ENCODE results near the gene RAVER1. TPM values are rescaled to one million over a fixed set of nuclear protein-coding genes. Genes with fewer than 3 reads are reported as not detected.

Gene RAVER1
- total RNA-seq, 4 donors from 2014 or later = 15.6 to 33.2 (median 21.8) TPM

GRCh38 chr19:10295305-10295846, 38.0 kb downstream of the RAVER1 start:
- no peaks in the 10 kb centered on the region for H3K9me3 ChIP-seq
- TF ChIP-seq, protein P1, sequence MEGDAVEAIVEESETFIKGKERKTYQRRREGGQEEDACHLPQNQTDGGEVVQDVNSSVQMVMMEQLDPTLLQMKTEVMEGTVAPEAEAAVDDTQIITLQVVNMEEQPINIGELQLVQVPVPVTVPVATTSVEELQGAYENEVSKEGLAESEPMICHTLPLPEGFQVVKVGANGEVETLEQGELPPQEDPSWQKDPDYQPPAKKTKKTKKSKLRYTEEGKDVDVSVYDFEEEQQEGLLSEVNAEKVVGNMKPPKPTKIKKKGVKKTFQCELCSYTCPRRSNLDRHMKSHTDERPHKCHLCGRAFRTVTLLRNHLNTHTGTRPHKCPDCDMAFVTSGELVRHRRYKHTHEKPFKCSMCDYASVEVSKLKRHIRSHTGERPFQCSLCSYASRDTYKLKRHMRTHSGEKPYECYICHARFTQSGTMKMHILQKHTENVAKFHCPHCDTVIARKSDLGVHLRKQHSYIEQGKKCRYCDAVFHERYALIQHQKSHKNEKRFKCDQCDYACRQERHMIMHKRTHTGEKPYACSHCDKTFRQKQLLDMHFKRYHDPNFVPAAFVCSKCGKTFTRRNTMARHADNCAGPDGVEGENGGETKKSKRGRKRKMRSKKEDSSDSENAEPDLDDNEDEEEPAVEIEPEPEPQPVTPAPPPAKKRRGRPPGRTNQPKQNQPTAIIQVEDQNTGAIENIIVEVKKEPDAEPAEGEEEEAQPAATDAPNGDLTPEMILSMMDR (IDR thresholded peaks at IDR 0.05) = no peak
- TF ChIP-seq EP300 (IDR thresholded peaks at IDR 0.05) = no peak
- no peak for TF ChIP-seq POLR2A (IDR thresholded peaks at IDR 0.05)
- no peak for TF ChIP-seq POLR2AphosphoS5 (IDR thresholded peaks at IDR 0.05)
- ATAC-seq = no peak
- no peak overlapping the region for H3K27ac ChIP-seq
- H3K4me3 ChIP-seq = peak overlapping the region in 1 of 2 donors; percentile 32
- WGBS, 2 donors (ENCODE audit: low coverage in 1 of 2) = 0% methylated on average over 1 to 6 of the region's 48 CpGs
- peaks cover 0 to 61% (median 32%) of the 10 kb centered on the region in 3 donors for H3K4me1 ChIP-seq
- H3K36me3 ChIP-seq = no peaks in the 10 kb centered on the region
- peaks cover 99% of the 10 kb centered on the region for H3K27me3 ChIP-seq

GRCh38 chr19:10294368-10294697, 39.0 kb downstream of the RAVER1 start:
- peaks cover 0 to 72% (median 42%) of the 10 kb centered on the region in 3 donors for H3K4me1 ChIP-seq
- TF ChIP-seq, protein P1 (IDR thresholded peaks at IDR 0.05) = no peak
- TF ChIP-seq POLR2AphosphoS5 (IDR thresholded peaks at IDR 0.05) = no peak
- no peak for TF ChIP-seq EP300 (IDR thresholded peaks at IDR 0.05)
- no peak for TF ChIP-seq POLR2A (IDR thresholded peaks at IDR 0.05)
- peaks cover 99% of the 10 kb centered on the region for H3K27me3 ChIP-seq
- H3K27ac ChIP-seq = no peak overlapping the region
- no peaks in the 10 kb centered on the region for H3K36me3 ChIP-seq
- 0% methylated on average over 2 of the region's 25 CpGs; no CpG with 5 or more reads in 1 of the 2 donors for WGBS, 2 donors (ENCODE audit: low coverage in 1 of 2)
- no peak overlapping the region for H3K4me3 ChIP-seq
- ATAC-seq = no peak
- H3K9me3 ChIP-seq = no peaks in the 10 kb centered on the region

GRCh38 chr19:10293637-10294367, 39.5 kb downstream of the RAVER1 start:
- TF ChIP-seq POLR2A (IDR thresholded peaks at IDR 0.05) = no peak
- TF ChIP-seq EP300 (IDR thresholded peaks at IDR 0.05) = no peak
- TF ChIP-seq POLR2AphosphoS5 (IDR thresholded peaks at IDR 0.05) = no peak
- TF ChIP-seq, protein P1 (IDR thresholded peaks at IDR 0.05) = no peak
- Histone ChIP-seq H3K27me3 (peaks cover 100% of the 10 kb centered on the region), H3K4me3 (no peak overlapping the region), H3K36me3 (no peaks in the 10 kb centered on the region), H3K9me3 (no peaks in the 10 kb centered on the region), H3K4me1 (peaks cover 0 to 77% (median 48%) of the 10 kb centered on the region in 3 donors), H3K27ac (no peak overlapping the region)
- ATAC-seq = no peak
- WGBS, 2 donors (ENCODE audit: low coverage in 1 of 2) = 13% methylated on average over 3 of the region's 49 CpGs; no CpG with 5 or more reads in 1 of the 2 donors

DNA sequence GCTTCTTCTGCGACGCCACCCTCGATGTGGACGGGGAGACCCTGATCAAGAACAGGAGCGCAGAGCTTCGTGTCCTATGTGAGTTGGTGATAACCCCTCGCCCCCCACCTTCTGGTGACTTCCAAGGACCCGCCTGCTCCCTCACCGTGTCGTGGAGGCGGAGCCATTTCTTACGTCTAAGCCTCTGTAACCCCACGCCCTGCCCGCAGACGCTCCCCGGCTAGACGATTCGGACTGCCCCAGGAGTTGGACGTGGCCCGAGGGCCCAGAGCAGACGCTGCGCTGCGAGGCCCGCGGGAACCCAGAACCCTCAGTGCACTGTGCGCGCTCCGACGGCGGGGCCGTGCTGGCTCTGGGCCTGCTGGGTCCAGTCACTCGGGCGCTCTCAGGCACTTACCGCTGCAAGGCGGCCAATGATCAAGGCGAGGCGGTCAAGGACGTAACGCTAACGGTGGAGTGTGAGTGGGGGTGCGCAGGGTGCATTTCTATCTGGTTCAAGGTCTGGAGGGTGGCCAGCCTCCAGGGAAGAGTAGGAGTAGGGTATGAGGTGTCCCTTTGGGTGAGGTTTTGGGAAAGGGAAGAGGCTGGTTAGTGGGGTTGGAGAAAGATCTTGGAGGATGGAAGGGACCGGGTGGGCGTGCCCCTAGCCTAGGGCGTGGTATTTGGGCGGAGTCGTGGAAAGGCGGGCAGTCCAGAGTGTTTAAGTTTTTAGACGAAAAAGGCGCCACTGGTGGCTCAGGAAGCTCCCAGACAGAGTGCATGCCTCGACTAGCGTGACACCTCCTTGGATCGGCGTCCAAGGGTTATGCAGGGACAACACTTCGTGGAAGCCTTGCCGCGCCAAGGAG, 40.3 kb downstream of the RAVER1 start:
- Histone ChIP-seq H3K27me3 (peaks cover 100% of the 10 kb centered on the region), H3K27ac (no peak overlapping the region), H3K4me3 (peak overlapping the region in 1 of 2 donors; percentile 46), H3K36me3 (no peaks in the 10 kb centered on the region), H3K9me3 (no peaks in the 10 kb centered on the region), H3K4me1 (peaks cover 0 to 85% (median 50%) of the 10 kb centered on the region in 3 donors)
- WGBS, 2 donors (ENCODE audit: low coverage in 1 of 2) = 5 to 21% methylated on average over 7 to 15 of the region's 56 CpGs
- no peak for ATAC-seq
- TF ChIP-seq POLR2A (IDR thresholded peaks at IDR 0.05) (no peak), POLR2AphosphoS5 (IDR thresholded peaks at IDR 0.05) (no peak), EP300 (IDR thresholded peaks at IDR 0.05) (no peak)
- TF ChIP-seq, protein P1 (IDR thresholded peaks at IDR 0.05) = no peak

All from gastroesophageal sphincter (tissue), 4 donors.